ENCODE measurements around the gene DCAF7.

DNA sequence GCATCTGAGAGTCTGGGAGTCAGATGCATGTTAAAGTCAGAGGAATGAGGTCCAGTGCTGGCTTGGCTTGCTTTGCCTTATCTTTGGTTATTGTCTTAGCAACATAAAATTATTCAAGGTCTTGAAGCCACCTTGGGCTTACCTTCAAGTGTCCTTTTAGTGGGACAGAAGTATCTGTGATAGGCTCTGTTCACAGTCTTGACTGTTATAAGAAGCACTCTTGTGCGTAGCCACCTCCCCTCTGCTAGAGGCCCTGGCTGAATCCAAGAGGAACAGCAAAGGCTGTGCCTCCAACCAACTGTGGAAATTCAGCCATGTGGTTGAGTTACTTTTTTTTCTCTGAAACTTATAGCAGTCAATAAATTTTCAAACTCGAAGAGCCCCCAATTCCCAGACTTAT lies 63.4 kb downstream of the DCAF7 start:
- TF ChIP-seq, protein P1, sequence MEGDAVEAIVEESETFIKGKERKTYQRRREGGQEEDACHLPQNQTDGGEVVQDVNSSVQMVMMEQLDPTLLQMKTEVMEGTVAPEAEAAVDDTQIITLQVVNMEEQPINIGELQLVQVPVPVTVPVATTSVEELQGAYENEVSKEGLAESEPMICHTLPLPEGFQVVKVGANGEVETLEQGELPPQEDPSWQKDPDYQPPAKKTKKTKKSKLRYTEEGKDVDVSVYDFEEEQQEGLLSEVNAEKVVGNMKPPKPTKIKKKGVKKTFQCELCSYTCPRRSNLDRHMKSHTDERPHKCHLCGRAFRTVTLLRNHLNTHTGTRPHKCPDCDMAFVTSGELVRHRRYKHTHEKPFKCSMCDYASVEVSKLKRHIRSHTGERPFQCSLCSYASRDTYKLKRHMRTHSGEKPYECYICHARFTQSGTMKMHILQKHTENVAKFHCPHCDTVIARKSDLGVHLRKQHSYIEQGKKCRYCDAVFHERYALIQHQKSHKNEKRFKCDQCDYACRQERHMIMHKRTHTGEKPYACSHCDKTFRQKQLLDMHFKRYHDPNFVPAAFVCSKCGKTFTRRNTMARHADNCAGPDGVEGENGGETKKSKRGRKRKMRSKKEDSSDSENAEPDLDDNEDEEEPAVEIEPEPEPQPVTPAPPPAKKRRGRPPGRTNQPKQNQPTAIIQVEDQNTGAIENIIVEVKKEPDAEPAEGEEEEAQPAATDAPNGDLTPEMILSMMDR (IDR thresholded peaks at IDR 0.05): no peak
- TF ChIP-seq POLR2A (IDR thresholded peaks at IDR 0.05): no peak
